Measurements from ENCODE around the gene GRAP2. TPM values are rescaled to one million over a fixed set of nuclear protein-coding genes. Genes with fewer than 3 reads are reported as not detected.

GRAP2 gene
- total RNA-seq, 1 donor from 2014 or later, result not detected

DNA sequence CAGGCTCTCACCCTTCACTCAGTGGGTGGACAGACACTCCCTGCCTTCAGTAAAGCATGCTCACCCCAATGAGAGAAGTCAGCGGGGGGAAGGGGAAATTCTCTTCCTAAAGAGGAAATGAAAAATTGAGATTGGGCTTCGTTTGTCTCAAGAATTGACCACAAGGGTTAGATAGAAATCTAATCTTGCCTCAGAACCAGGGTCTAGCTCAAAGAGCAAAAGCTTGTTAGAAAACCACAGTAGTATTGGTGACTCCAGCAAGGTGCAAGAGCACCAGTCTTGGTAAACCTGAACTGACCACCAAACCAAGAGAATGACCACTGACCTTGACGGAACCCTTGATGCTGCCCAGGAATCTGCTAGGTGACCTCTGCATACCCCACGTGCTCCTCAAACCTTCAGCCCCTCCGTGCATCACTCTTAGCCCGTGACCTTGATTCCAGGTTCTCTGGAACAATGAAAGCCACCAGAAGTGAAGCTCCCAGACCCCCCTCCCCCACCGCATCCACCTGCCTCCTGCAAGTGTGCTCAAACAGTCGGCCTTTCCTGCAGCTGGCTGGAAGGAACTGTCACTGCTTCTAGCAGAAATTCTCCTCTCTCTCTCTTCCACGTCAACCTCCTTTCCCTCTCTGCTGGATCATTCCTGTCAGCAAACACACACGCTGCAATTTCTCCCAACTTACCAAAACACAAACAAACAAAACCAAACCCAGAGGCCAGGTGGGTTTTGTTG lies 56.2 kb downstream of the GRAP2 start:
- intact Hi-C loops (cut with DNase I), result no loop called here
- Histone ChIP-seq H3K4me1 (no peaks in the 10 kb centered on the region), H3K9me3 (no peaks in the 10 kb centered on the region), H3K27me3 (no peaks in the 10 kb centered on the region), H3K36me3 (no peaks in the 10 kb centered on the region), H3K27ac (no peak overlapping the region), H3K4me3 (no peak overlapping the region)
- no peak for DNase-seq (ENCODE audit: low spot score in 2 of 2)
- TF ChIP-seq, protein P1, sequence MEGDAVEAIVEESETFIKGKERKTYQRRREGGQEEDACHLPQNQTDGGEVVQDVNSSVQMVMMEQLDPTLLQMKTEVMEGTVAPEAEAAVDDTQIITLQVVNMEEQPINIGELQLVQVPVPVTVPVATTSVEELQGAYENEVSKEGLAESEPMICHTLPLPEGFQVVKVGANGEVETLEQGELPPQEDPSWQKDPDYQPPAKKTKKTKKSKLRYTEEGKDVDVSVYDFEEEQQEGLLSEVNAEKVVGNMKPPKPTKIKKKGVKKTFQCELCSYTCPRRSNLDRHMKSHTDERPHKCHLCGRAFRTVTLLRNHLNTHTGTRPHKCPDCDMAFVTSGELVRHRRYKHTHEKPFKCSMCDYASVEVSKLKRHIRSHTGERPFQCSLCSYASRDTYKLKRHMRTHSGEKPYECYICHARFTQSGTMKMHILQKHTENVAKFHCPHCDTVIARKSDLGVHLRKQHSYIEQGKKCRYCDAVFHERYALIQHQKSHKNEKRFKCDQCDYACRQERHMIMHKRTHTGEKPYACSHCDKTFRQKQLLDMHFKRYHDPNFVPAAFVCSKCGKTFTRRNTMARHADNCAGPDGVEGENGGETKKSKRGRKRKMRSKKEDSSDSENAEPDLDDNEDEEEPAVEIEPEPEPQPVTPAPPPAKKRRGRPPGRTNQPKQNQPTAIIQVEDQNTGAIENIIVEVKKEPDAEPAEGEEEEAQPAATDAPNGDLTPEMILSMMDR (IDR thresholded peaks at IDR 0.05), result no peak

GRCh38 chr22:39958009-39958711 lies 57.3 kb downstream of the GRAP2 start:
- H3K27ac ChIP-seq, result no peak overlapping the region
- no peak for DNase-seq (ENCODE audit: low spot score in 2 of 2)

GRCh38 chr22:39958949-39959639 lies 58.2 kb downstream of the GRAP2 start:
- DNase-seq (ENCODE audit: low spot score in 2 of 2), result no peak
- no peaks in the 10 kb centered on the region for H3K9me3 ChIP-seq
- intact Hi-C loops (cut with DNase I), result no loop called here
- H3K27me3 ChIP-seq, result no peaks in the 10 kb centered on the region
- no peak overlapping the region for H3K4me3 ChIP-seq
- TF ChIP-seq, protein P1 (IDR thresholded peaks at IDR 0.05), result no peak
- no peaks in the 10 kb centered on the region for H3K36me3 ChIP-seq
- H3K4me1 ChIP-seq, result no peaks in the 10 kb centered on the region
- H3K27ac ChIP-seq, result no peak overlapping the region

More at GRCh38 chr22:39958009-39958711, 57.3 kb downstream of the GRAP2 start:
- H3K27me3 ChIP-seq, result no peaks in the 10 kb centered on the region
- H3K9me3 ChIP-seq, result no peaks in the 10 kb centered on the region
- intact Hi-C loops (cut with DNase I), result no loop called here
- TF ChIP-seq, protein P1 (IDR thresholded peaks at IDR 0.05), result no peak
- H3K4me3 ChIP-seq, result no peak overlapping the region
- no peaks in the 10 kb centered on the region for H3K4me1 ChIP-seq
- H3K36me3 ChIP-seq, result no peaks in the 10 kb centered on the region

DNA sequence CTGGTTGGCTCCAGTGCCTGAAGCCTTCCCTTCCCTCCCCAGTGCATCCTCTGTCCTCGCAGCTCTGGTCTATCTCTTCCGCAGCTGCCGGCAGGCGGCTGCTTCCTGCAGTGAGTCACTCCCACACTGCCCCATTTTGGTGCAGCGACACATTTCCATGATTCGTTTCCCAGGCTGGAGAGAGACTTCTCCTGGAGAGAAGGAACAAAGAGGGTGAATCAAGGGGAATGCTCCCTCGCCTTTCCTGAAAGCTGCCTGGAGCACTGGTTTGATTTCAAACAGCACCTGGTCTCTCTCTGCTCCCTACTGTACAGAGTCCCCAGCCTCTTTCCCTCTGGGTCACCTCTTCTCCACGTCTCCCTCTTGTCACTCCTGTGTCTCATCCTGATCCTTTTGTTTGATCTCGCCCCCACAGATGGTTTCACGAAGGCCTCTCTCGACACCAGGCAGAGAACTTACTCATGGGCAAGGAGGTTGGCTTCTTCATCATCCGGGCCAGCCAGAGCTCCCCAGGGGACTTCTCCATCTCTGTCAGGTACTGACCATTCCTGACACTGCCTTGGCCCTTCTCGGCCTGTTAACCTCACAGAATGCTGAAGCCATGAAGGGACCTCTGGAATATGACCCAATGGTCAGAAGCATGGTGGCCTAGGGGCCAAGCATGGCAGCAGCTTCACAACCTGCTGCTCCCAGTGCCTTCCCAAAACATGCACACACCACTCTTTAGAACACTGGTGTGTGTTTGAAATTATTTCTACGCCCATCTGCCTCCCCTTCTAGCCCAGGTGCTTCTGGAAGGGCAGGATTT lies 59.0 kb downstream of the GRAP2 start, which contains the start of gene TMA7B:
TMA7B (plus strand) TSS at position 758 of the 808 bp plus-strand sequence. CDS start 3,978 bp downstream, outside the sequence.
- intact Hi-C loops (cut with DNase I), result no loop called here
- TF ChIP-seq, protein P1 (IDR thresholded peaks at IDR 0.05), result no peak
- H3K4me1 ChIP-seq, result no peaks in the 10 kb centered on the region
- H3K4me3 ChIP-seq, result no peak within 1 kb of the TSS
- H3K27ac ChIP-seq, result no peak within 1 kb of the TSS
- H3K36me3 ChIP-seq, result no peaks in the 10 kb centered on the region
- H3K27me3 ChIP-seq, result no peaks in the 10 kb centered on the region
- no peak for DNase-seq (ENCODE audit: low spot score in 2 of 2)
- H3K9me3 ChIP-seq, result no peaks in the 10 kb centered on the region
